SU-DHL-6 (cell line): ENCODE measurements around the gene EFEMP1.

ENCODE experiments used
- EZH2phosphoT487 ChIP-seq: fragments of 200-600 bp; sonication (generic), shearing (Covaris generic); conservative IDR thresholded peaks from 2 replicates; pipeline ENCODE4 v1.6.1; 2018; ENCODE audit warnings: mild to moderate bottlenecking, antibody characterized with exemption, low read length, moderate library complexity, mixed read lengths
- TF ChIP-seq, protein P1 (sequence below): fragments of 200-600 bp; sonication (generic); IDR thresholded peaks from one replicate; pipeline ENCODE4 v1.5.1; 2017; ENCODE audit warnings: antibody characterized with exemption, mild to moderate bottlenecking, low read length, moderate library complexity; ENCODE audit not compliant: insufficient read depth, poor library complexity, severe bottlenecking

DNA sequence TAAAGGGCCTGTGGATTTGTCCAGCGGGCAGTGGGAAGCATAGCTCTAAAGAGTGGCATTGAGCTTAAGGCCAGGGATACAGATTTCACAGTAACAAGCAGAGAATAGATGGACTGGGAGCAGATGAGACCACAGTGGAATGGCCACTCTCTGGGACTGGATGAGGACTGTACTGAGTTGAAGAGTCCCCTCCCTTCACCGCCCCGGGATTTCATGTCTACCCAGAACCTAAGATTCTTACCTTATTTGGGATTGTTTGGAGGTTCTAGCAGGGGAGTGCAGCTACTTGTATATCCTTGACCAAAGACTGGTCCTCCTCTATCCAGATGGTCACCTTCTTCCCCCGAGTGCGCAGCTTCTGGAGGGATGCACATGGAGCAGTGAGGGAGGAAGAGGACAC is 28.0 kb upstream of the EFEMP1 start:
- TF ChIP-seq, protein P1, sequence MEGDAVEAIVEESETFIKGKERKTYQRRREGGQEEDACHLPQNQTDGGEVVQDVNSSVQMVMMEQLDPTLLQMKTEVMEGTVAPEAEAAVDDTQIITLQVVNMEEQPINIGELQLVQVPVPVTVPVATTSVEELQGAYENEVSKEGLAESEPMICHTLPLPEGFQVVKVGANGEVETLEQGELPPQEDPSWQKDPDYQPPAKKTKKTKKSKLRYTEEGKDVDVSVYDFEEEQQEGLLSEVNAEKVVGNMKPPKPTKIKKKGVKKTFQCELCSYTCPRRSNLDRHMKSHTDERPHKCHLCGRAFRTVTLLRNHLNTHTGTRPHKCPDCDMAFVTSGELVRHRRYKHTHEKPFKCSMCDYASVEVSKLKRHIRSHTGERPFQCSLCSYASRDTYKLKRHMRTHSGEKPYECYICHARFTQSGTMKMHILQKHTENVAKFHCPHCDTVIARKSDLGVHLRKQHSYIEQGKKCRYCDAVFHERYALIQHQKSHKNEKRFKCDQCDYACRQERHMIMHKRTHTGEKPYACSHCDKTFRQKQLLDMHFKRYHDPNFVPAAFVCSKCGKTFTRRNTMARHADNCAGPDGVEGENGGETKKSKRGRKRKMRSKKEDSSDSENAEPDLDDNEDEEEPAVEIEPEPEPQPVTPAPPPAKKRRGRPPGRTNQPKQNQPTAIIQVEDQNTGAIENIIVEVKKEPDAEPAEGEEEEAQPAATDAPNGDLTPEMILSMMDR: no peak
- no peak for TF ChIP-seq EZH2phosphoT487
